HepG2 (cell line): ENCODE results near the gene MRE11. TPM values are rescaled to one million over a fixed set of nuclear protein-coding genes. Genes with fewer than 3 reads are reported as not detected.

Experiments
- ARNT2 ChIP-seq: sonication (generic); formaldehyde crosslinking; IDR thresholded peaks from 2 replicates; pipeline ENCODE4 v1.8.0; 2022; ENCODE audit warnings: mild to moderate bottlenecking, low read depth, missing genetic modification reagents, moderate library complexity
- ATF7 ChIP-seq, 2 experiments: fragments of 450-650 bp in 1 of 2; sonication (generic) in 1 of 2; formaldehyde crosslinking in 1 of 2; IDR thresholded peaks; 2 replicates each; pipeline versions ENCODE4 v1.4.0 to v1.6.1; 2016 to 2020; ENCODE audit warnings: antibody characterized with exemption in 1 of 2, mild to moderate bottlenecking in 1 of 2, missing genetic modification reagents in 1 of 2
- CAMTA2 ChIP-seq: sonication (generic); formaldehyde crosslinking; IDR thresholded peaks from 2 replicates; pipeline ENCODE4 v1.4.0; 2020; ENCODE audit warnings: mild to moderate bottlenecking, missing genetic modification reagents, borderline replicate concordance
- CHD2 ChIP-seq: IDR thresholded peaks from 2 replicates; pipeline ENCODE4 v1.6.1; 2011; ENCODE audit warnings: low read depth, low read length, improper control_type of control experiment
- FOXA1 ChIP-seq, 2 experiments: fragments of 450-650 bp in 1 of 2; sonication (generic) in 1 of 2; formaldehyde crosslinking in 1 of 2; IDR thresholded peaks; 2 replicates each; pipeline versions ENCODE4 v1.4.0 to v1.6.1; 2016 to 2020; ENCODE audit warnings: missing genetic modification reagents in 1 of 2
- HMGXB4 ChIP-seq, 2 experiments: sonication (generic) in 1 of 2; formaldehyde crosslinking in 1 of 2; IDR thresholded peaks; 2 replicates each; pipeline versions ENCODE4 v1.4.0 to v1.6.1; 2018 to 2020; ENCODE audit warnings: missing genetic modification reagents in 2 of 2, borderline replicate concordance in 1 of 2, low read depth in 1 of 2, mild to moderate bottlenecking in 1 of 2, missing biosample characterization in 1 of 2
- JUNB ChIP-seq: sonication (generic); formaldehyde crosslinking; IDR thresholded peaks from 2 replicates; pipeline ENCODE4 v1.8.0; 2022; ENCODE audit warnings: missing genetic modification reagents, mild to moderate bottlenecking, borderline replicate concordance
- MEF2D ChIP-seq: sonication (generic); formaldehyde crosslinking; IDR thresholded peaks from 2 replicates; pipeline ENCODE4 v1.5.1; 2020; ENCODE audit warnings: mild to moderate bottlenecking, missing genetic modification reagents
- RORA ChIP-seq: sonication (generic); formaldehyde crosslinking; IDR thresholded peaks from 2 replicates; pipeline ENCODE4 v1.5.0; 2020; ENCODE audit warnings: mild to moderate bottlenecking, missing genetic modification reagents, moderate library complexity
- SIX4 ChIP-seq: sonication (generic); formaldehyde crosslinking; IDR thresholded peaks from 2 replicates; pipeline ENCODE4 v1.4.0; 2020; ENCODE audit warnings: missing genetic modification reagents
- ZNF225 ChIP-seq: sonication (generic); formaldehyde crosslinking; IDR thresholded peaks from 2 replicates; pipeline ENCODE4 v1.4.0; 2020; ENCODE audit warnings: mild to moderate bottlenecking, missing genetic modification reagents
- ZNF503 ChIP-seq: sonication (generic); formaldehyde crosslinking; IDR thresholded peaks from 2 replicates; pipeline ENCODE4 v1.4.0; 2020; ENCODE audit warnings: missing genetic modification reagents
- ZNF546 ChIP-seq: sonication (generic); formaldehyde crosslinking; conservative IDR thresholded peaks from 2 replicates; pipeline ENCODE4 v1.8.1; 2023; ENCODE audit warnings: mild to moderate bottlenecking, missing genetic modification reagents
- ZNF609 ChIP-seq: sonication (generic); formaldehyde crosslinking; IDR thresholded peaks from 2 replicates; pipeline ENCODE4 v1.4.0; 2020; ENCODE audit warnings: mild to moderate bottlenecking, missing genetic modification reagents, borderline replicate concordance
- ZNF841 ChIP-seq: sonication (generic); formaldehyde crosslinking; IDR thresholded peaks from 2 replicates; pipeline ENCODE4 v1.8.1; 2023; ENCODE audit warnings: missing genetic modification reagents, borderline replicate concordance
- ZNF891 ChIP-seq: sonication (generic); formaldehyde crosslinking; IDR thresholded peaks from 2 replicates; pipeline ENCODE4 v1.5.0; 2020; ENCODE audit warnings: mild to moderate bottlenecking, missing genetic modification reagents
- polyA plus RNA-seq, 8 experiments: library from polyadenylated mRNA; depleted of rRNA in 3 of 8; stranded (reverse) in 7 of 8; unstranded in 1 of 8; fragments of >200 nt; fragmentation: Illumina TruSeq in 4 of 8; extraction: Trizol in 4 of 8; gene quantifications; 2 replicates each; pipeline versions ENCODE4 v1.2.1 to v1.2.3, GENCODE V29; 2011 to 2016; ENCODE audit warnings: low read depth in 4 of 8, missing spikeins in 1 of 8, mixed read lengths in 1 of 8; ENCODE audit not compliant: insufficient read depth in 1 of 8
- total RNA-seq, 5 experiments: library from RNA; depleted of rRNA; stranded (reverse); fragments of >200 nt; fragmentation: Illumina TruSeq; extraction: Trizol; gene quantifications; 2 replicates each; pipeline ENCODE4 v1.2.3, GENCODE V29; 2016; ENCODE audit warnings: low read depth in 1 of 5
- TF ChIP-seq, protein P1 (sequence below): IDR thresholded peaks from 2 replicates; pipeline ENCODE4 v1.6.1; 2016; ENCODE audit warnings: missing biosample characterization, missing genetic modification reagents, low read depth
- TF ChIP-seq, protein P2 (sequence below): sonication (generic); formaldehyde crosslinking; IDR thresholded peaks from 2 replicates; pipeline ENCODE4 v1.5.0; 2020; ENCODE audit warnings: missing genetic modification reagents

MRE11 gene
- total and polyA plus RNA-seq, 2 of the 13 experiments (the other 11 are each of a cell fraction or from before 2014, with no cell fraction given): 7.2 to 37.3 TPM

- TF ChIP-seq JUNB (CRISPR knock-in tag) (no peak), CHD2 (no peak), ZNF225 (no peak), ZNF609 (CRISPR knock-in tag) (no peak), FOXA1 (IDR thresholded peaks at IDR 0.05) (no peak), FOXA1 (CRISPR knock-in tag; IDR thresholded peaks at IDR 0.05) (no peak), ZNF841 (no peak), SIX4 (no peak), CAMTA2 (no peak), ZNF546 (CRISPR knock-in tag) (no peak), RORA (CRISPR knock-in tag) (no peak), MEF2D (no peak), ZNF891 (CRISPR knock-in tag) (no peak), ARNT2 (CRISPR knock-in tag) (no peak), HMGXB4 (CRISPR knock-in tag; IDR thresholded peaks at IDR 0.05; ENCODE audit: borderline replicate concordance in 1 of 2, low read depth in 1 of 2) (peak; percentile 27 to 41; a peak in 2 of 4 replicates), ZNF503 (CRISPR knock-in tag) (no peak), ATF7 (IDR thresholded peaks at IDR 0.05) (no peak), ATF7 (CRISPR knock-in tag; IDR thresholded peaks at IDR 0.05) (no peak)
- TF ChIP-seq, protein P1, sequence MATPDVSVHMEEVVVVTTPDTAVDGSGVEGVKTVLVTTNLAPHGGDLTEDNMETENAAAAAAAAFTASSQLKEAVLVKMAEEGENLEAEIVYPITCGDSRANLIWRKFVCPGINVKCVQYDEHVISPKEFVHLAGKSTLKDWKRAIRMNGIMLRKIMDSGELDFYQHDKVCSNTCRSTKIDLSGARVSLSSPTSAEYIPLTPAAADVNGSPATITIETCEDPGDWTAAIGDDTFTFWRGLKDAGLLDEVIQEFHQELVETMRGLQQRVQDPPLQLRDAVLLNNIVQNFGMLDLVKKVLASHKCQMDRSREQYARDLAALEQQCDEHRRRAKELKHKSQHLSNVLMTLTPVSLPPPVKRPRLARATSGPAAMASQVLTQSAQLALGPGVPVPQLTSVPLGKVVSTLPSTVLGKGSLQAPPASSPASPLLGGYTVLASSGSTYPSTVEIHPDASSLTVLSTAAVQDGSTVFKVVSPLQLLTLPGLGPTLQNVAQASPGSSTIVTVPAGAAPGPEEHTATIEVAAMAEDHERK (CRISPR knock-in tag): no peak
- TF ChIP-seq, protein P2, sequence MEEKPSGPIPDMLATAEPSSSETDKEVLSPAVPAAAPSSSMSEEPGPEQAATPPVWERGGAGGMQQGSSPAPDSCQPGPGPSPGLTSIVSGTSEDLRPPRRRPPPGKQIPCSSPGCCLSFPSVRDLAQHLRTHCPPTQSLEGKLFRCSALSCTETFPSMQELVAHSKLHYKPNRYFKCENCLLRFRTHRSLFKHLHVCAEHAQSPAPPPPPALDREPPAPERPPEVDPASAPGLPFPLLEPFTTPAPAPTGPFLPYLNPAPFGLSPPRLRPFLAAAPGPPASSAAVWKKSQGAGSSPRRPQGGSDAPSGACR (CRISPR knock-in tag): no peak
Observed at GRCh38 chr11:94494126-94494680, 559 bp upstream of the MRE11 start (continued).
